IPS-NIHi11 (cell line): ENCODE data around the gene TRMT1.
"Not testable (repeated sequence)": the region's sequence is repeated elsewhere in the genome, so short reads cannot be mapped to it uniquely, and the experiment has no call there.

Source experiments
- DNase-seq: peaks from one replicate; pipeline ENCODE4 v3.0.0; 2012; ENCODE audit warnings: mixed read lengths, low spot score

Gene TRMT1

GRCh38 chr19:13116282-13117175 is at the start of gene TRMT1:
Gene TRMT1, minus strand, starts transcription at chr19:13116740. Its CDS starts 341 bp downstream, at chr19:13116399.
- peak; percentile 87 for DNase-seq

- DNase-seq, result not testable (repeated sequence)
These were observed 49.6 kb upstream of the TRMT1 start for GRCh38 chr19:13166151-13166550.

GRCh38 chr19:13165162-13165997 is 48.8 kb upstream of the TRMT1 start:
- peak; percentile 7 for DNase-seq

GRCh38 chr19:13164343-13165161 is 48.0 kb upstream of the TRMT1 start:
- peak; percentile 66 for DNase-seq

GRCh38 chr19:13163609-13164342 is 47.2 kb upstream of the TRMT1 start:
- DNase-seq, result peak; percentile 40

- peak; percentile 77 for DNase-seq
These were observed 46.4 kb upstream of the TRMT1 start for GRCh38 chr19:13162724-13163608.

GRCh38 chr19:13160557-13160956 is 44.0 kb upstream of the TRMT1 start:
- no peak for DNase-seq

- no peak for DNase-seq
These were observed 43.2 kb upstream of the TRMT1 start for GRCh38 chr19:13159713-13160112.

- peak; percentile 78 for DNase-seq
These were observed 39.2 kb upstream of the TRMT1 start for GRCh38 chr19:13155472-13156359.

GRCh38 chr19:13154911-13155471 is 38.5 kb upstream of the TRMT1 start:
- peak; percentile 50 for DNase-seq

- no peak for DNase-seq
These were observed 37.8 kb upstream of the TRMT1 start for GRCh38 chr19:13154241-13154778.

GRCh38 chr19:13153569-13154240 is 37.2 kb upstream of the TRMT1 start:
- DNase-seq, result no peak

- DNase-seq, result peak; percentile 73
These were observed 36.5 kb upstream of the TRMT1 start for GRCh38 chr19:13152974-13153568.

GRCh38 chr19:13152356-13152973 is 35.9 kb upstream of the TRMT1 start:
- DNase-seq, result no peak

- peak; percentile 89 for DNase-seq
These were observed 35.2 kb upstream of the TRMT1 start for GRCh38 chr19:13151605-13152355.

GRCh38 chr19:13150931-13151604 is 34.5 kb upstream of the TRMT1 start:
- DNase-seq, result no peak
